GM12874 (cell line): ENCODE measurements around the gene OPCML.

Source experiments
- CTCF ChIP-seq: IDR thresholded peaks from 2 replicates; pipeline ENCODE4 v1.5.1; 2011; ENCODE audit warnings: low read depth, mild to moderate bottlenecking, control low read depth, low read length, moderate library complexity; ENCODE audit not compliant: insufficient read depth

OPCML gene

GRCh38 chr11:132535830-132536229 is 996.5 kb downstream of the OPCML start:
- no peak for TF ChIP-seq CTCF

GRCh38 chr11:132531921-132532320 is 1000.4 kb downstream of the OPCML start:
- TF ChIP-seq CTCF, result no peak

- no peak for TF ChIP-seq CTCF
Measured at GRCh38 chr11:132528181-132528580, 1004.1 kb downstream of the OPCML start.

- TF ChIP-seq CTCF, result no peak
Measured at GRCh38 chr11:132523929-132524328, 1008.4 kb downstream of the OPCML start.

GRCh38 chr11:132520199-132520598 is 1012.1 kb downstream of the OPCML start:
- no peak for TF ChIP-seq CTCF

GRCh38 chr11:132519241-132519815 is 1013.0 kb downstream of the OPCML start:
- no peak for TF ChIP-seq CTCF

GRCh38 chr11:132504501-132505041 is 1027.7 kb downstream of the OPCML start:
- no peak for TF ChIP-seq CTCF

- no peak for TF ChIP-seq CTCF
Measured at GRCh38 chr11:132501356-132501755, 1030.9 kb downstream of the OPCML start.
